Memory B cell (primary cell): ENCODE data around the gene SDCCAG8.
A peak's percentile ranks its signal among the peaks of the same experiment; 100 is the strongest.

ENCODE experiments used
- ATAC-seq: fragments of 150-1000 bp; cut with Tn5 transposase; 2 replicates; pipeline ENCODE4 v1.10.0; 2021; ENCODE audit warnings: low read depth, mild to moderate bottlenecking, moderate library complexity
- DNase-seq, 2 donors: peaks; one replicate each; pipeline ENCODE4 v3.0.0; 2022; ENCODE audit warnings: low spot score in 2 of 2
- H3K27ac Mint-ChIP-seq: one replicate; pipeline ENCODE4 v1.8.0; 2022; ENCODE audit warnings: mild to moderate bottlenecking, moderate library complexity, mixed read lengths
- H3K27me3 Mint-ChIP-seq: one replicate; pipeline ENCODE4 v1.8.0; 2022; ENCODE audit warnings: mixed read lengths
- H3K36me3 Mint-ChIP-seq: one replicate; pipeline ENCODE4 v1.8.0; 2022; ENCODE audit warnings: mild to moderate bottlenecking, mixed read lengths
- H3K4me1 Mint-ChIP-seq: one replicate; pipeline ENCODE4 v1.8.0; 2022; ENCODE audit warnings: mixed read lengths
- H3K4me3 Mint-ChIP-seq: one replicate; pipeline ENCODE4 v1.8.0; 2022; ENCODE audit warnings: mild to moderate bottlenecking, moderate library complexity, mixed read lengths
- H3K9me3 Mint-ChIP-seq: one replicate; pipeline ENCODE4 v1.8.0; 2022; ENCODE audit warnings: mixed read lengths

Gene SDCCAG8

GRCh38 chr1:243471754-243472745 lies 216.2 kb downstream of the SDCCAG8 start:
- H3K4me1 Mint-ChIP-seq: peaks cover 4% of the 10 kb centered on the region
- no peak overlapping the region for H3K4me3 Mint-ChIP-seq
- no peak overlapping the region for H3K27ac Mint-ChIP-seq
- DNase-seq (no peak), ATAC-seq (peak; percentile 21)
- H3K27me3 Mint-ChIP-seq: no peaks in the 10 kb centered on the region
- peaks cover 22% of the 10 kb centered on the region for H3K36me3 Mint-ChIP-seq
- no peaks in the 10 kb centered on the region for H3K9me3 Mint-ChIP-seq

DNA sequence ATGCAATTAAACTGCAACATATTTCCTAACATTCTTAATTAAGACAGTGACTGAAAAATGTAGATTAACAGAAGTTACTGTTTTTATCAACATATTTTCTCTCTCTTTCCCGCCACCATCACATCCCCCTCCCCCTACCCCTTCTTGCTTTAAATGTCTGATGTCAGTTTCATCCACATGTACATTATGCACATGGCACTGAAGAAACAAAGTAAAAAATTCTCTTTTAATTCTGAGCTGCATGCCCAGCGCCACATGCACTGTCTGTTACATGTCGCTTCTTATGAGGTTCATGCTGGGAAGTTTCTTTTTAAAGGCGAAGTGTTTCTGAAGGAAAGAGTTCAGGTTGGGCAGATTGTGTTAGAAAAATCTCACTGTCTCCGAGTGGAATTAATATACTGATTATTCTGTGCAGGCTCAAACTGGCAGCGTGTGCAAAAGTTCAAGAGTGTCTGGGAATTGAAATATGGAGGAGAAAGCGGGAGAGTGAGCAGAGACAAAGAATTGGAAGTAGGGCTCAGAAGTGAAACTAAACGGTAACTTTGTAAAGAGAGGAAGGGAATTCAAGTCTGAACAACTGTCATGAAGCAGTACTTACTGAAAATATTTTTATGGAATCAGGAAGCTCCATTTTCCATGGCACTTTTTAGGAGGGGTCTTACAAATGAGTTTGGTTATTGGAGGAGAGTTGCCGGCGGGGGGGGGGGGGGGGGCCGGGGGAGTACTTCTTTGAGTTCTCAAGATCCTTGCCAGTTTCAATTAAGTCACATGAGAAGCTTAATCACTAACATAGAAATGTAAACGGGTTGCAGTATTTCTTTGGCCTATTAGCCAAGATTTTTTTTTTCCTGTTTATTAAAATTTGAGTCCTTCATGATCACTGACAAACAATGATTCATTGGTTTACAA lies 217.6 kb downstream of the SDCCAG8 start:
- no peak for DNase-seq
- peaks cover 22% of the 10 kb centered on the region for H3K36me3 Mint-ChIP-seq
- no peak for ATAC-seq
- H3K27ac Mint-ChIP-seq: no peak overlapping the region
- no peaks in the 10 kb centered on the region for H3K27me3 Mint-ChIP-seq
- H3K9me3 Mint-ChIP-seq: no peaks in the 10 kb centered on the region
- H3K4me1 Mint-ChIP-seq: peaks cover 6% of the 10 kb centered on the region
- H3K4me3 Mint-ChIP-seq: peak overlapping the region; percentile 49

DNA sequence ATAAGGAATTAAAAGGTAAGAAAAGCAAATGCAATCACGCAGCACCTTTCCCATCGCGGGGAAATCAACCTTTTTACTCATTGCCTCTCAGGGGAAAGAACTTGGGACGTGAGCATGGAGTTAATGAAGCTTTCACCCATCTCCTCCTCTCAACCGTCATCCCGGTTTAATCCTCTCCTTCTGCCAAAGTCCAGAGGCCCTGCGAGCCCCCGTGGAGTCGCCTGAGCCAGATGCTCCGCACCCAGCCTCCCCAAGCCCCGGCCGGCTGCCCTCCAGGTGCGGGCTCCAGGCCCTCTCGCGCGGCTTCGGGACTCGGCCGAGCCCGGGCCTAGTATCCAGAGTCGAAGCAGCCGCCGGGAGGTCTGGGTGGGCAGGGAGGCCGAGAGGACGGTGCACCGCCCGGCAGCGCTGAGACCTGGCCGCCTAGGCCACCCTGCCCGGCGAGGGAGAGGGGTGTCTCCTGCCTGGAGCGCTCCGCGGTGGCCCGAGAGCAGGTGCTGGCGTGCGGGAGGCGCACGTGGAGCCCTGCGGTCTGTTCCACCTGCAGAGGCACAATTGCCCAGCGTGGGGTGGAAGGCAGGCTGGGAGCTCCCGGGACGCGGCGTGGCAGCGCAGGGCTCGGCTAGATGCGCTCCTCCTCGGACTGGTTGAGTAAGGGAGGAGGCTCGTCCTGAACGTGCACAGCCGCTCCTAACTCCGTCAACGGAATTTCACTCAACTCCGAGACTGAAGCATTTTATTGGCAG lies 218.5 kb downstream of the SDCCAG8 start:
- no peak overlapping the region for H3K27ac Mint-ChIP-seq
- ATAC-seq: no peak
- H3K4me1 Mint-ChIP-seq: peaks cover 6% of the 10 kb centered on the region
- H3K9me3 Mint-ChIP-seq: no peaks in the 10 kb centered on the region
- DNase-seq: no peak
- peaks cover 22% of the 10 kb centered on the region for H3K36me3 Mint-ChIP-seq
- no peaks in the 10 kb centered on the region for H3K27me3 Mint-ChIP-seq
- no peak overlapping the region for H3K4me3 Mint-ChIP-seq

- Mint-ChIP-seq H3K4me3 (no peak overlapping the region), H3K9me3 (peaks cover 1% of the 10 kb centered on the region), H3K36me3 (peaks cover 22% of the 10 kb centered on the region), H3K4me1 (peaks cover 7% of the 10 kb centered on the region), H3K27ac (no peak overlapping the region), H3K27me3 (peaks cover 1% of the 10 kb centered on the region)
- ATAC-seq (no peak), DNase-seq (no peak)
These were observed 219.1 kb downstream of the SDCCAG8 start for GRCh38 chr1:243474906-243475305.

DNA sequence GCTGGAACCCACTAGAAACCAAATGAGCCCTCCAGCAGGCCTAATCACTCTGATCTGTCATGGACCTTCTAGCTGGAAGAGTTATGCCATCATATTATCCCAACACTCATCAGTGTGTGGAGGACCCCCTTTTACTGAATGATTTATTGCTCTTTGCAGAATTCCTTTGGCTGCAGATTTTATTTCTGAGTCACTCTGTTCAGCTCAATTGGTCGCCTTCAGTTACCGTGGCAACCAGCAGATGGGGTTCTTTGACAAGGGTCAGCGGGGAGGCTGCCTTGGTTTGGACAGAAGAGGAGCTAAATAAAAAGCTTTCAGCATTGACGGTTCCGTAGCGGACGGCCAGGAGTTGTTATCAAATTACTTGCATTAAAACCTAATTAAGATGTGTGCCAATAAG lies 220.1 kb downstream of the SDCCAG8 start:
- Mint-ChIP-seq H3K27ac (no peak overlapping the region), H3K4me1 (peaks cover 10% of the 10 kb centered on the region), H3K36me3 (peaks cover 24% of the 10 kb centered on the region), H3K27me3 (peaks cover 3% of the 10 kb centered on the region), H3K9me3 (peaks cover 3% of the 10 kb centered on the region), H3K4me3 (no peak overlapping the region)
- DNase-seq (no peak), ATAC-seq (no peak)

GRCh38 chr1:243477731-243478290 lies 222.0 kb downstream of the SDCCAG8 start:
- DNase-seq (no peak), ATAC-seq (no peak)
- peaks cover 26% of the 10 kb centered on the region for H3K36me3 Mint-ChIP-seq
- peaks cover 3% of the 10 kb centered on the region for H3K27me3 Mint-ChIP-seq
- peaks cover 3% of the 10 kb centered on the region for H3K9me3 Mint-ChIP-seq
- no peak overlapping the region for H3K27ac Mint-ChIP-seq
- H3K4me3 Mint-ChIP-seq: no peak overlapping the region
- H3K4me1 Mint-ChIP-seq: peaks cover 17% of the 10 kb centered on the region

DNA sequence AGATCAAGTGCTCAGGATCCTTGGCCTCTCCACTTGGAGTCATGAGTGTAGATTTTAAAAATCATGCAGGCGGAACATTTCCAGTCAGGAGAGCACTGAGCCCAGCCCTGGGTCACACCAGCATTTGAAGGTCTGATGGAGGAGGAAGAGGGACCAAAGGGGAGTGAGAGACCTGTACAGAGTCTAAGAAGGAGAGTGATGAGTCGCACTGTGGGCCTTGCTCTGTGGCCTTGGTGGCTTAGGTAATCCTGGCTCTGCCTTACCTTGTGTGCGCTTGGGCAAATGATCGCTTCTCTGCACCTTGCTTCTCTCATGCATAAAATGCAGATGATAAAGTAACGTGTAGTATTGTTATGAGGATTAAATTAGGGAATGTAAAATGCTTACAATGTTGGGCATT lies 225.3 kb downstream of the SDCCAG8 start:
- Mint-ChIP-seq H3K4me3 (no peak overlapping the region), H3K36me3 (peaks cover 13% of the 10 kb centered on the region), H3K9me3 (peaks cover 3% of the 10 kb centered on the region), H3K4me1 (peaks cover 24% of the 10 kb centered on the region), H3K27ac (no peak overlapping the region), H3K27me3 (peaks cover 3% of the 10 kb centered on the region)
- DNase-seq (no peak), ATAC-seq (no peak)

DNA sequence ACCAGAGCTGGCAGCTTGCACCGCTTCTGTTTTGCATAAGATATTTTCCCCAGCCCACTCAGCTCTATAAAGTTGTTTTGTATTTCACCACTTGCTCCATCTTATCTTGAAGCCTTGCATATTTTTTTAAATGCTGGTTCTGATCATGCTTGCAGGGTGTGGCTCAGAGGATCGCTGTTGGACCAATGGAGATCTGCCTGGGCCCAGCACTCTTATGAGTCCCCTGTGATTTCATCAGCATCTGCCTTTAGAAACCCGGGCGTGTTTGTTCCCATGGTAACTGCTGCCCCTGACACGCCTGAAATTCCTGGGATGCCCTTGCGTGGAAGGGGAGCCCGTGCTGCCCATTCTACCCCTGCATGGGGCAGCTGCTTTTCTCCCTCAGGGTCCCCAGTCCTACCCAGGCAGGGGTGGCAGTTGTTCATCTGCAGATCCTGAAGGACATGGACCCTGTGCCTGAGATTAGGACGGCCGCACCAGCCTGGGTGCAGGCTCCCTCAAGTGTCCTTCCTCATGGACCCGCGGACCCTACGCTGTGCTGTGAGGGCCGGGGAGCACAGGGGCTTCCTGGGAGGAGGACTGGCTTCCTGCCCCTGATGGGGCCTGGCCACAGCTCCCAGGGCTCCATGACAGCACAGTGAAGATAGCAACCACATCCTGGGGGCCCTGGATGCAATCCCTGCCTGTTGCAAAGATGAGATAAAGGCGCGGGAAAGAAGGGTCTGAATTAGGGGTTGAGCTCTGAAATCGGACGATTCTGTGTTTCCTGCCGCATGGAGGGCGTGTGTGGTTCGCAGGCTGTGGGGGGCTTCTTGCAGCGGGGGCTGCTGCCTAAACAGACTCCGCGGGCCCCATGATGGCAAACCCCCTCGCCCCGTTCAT lies 226.5 kb downstream of the SDCCAG8 start:
- peaks cover 8% of the 10 kb centered on the region for H3K36me3 Mint-ChIP-seq
- H3K27ac Mint-ChIP-seq: peak overlapping the region; percentile 60
- H3K27me3 Mint-ChIP-seq: peaks cover 3% of the 10 kb centered on the region
- H3K9me3 Mint-ChIP-seq: peaks cover 3% of the 10 kb centered on the region
- no peak for DNase-seq
- peak; percentile 14 for ATAC-seq
- peak overlapping the region; percentile 77 for H3K4me3 Mint-ChIP-seq
- H3K4me1 Mint-ChIP-seq: peaks cover 24% of the 10 kb centered on the region

GRCh38 chr1:243483071-243483771 lies 227.4 kb downstream of the SDCCAG8 start:
- peaks cover 3% of the 10 kb centered on the region for H3K27me3 Mint-ChIP-seq
- H3K4me1 Mint-ChIP-seq: peaks cover 24% of the 10 kb centered on the region
- ATAC-seq (peak; percentile 54), DNase-seq (no peak)
- H3K27ac Mint-ChIP-seq: peak overlapping the region; percentile 69
- H3K9me3 Mint-ChIP-seq: peaks cover 3% of the 10 kb centered on the region
- peak overlapping the region; percentile 77 for H3K4me3 Mint-ChIP-seq
- H3K36me3 Mint-ChIP-seq: peaks cover 8% of the 10 kb centered on the region

GRCh38 chr1:243483952-243484351 lies 228.1 kb downstream of the SDCCAG8 start:
- peaks cover 3% of the 10 kb centered on the region for H3K27me3 Mint-ChIP-seq
- H3K27ac Mint-ChIP-seq: peak overlapping the region; percentile 69
- peaks cover 3% of the 10 kb centered on the region for H3K9me3 Mint-ChIP-seq
- peak overlapping the region; percentile 77 for H3K4me3 Mint-ChIP-seq
- H3K36me3 Mint-ChIP-seq: peaks cover 8% of the 10 kb centered on the region
- DNase-seq (no peak), ATAC-seq (no peak)
- H3K4me1 Mint-ChIP-seq: peaks cover 22% of the 10 kb centered on the region

DNA sequence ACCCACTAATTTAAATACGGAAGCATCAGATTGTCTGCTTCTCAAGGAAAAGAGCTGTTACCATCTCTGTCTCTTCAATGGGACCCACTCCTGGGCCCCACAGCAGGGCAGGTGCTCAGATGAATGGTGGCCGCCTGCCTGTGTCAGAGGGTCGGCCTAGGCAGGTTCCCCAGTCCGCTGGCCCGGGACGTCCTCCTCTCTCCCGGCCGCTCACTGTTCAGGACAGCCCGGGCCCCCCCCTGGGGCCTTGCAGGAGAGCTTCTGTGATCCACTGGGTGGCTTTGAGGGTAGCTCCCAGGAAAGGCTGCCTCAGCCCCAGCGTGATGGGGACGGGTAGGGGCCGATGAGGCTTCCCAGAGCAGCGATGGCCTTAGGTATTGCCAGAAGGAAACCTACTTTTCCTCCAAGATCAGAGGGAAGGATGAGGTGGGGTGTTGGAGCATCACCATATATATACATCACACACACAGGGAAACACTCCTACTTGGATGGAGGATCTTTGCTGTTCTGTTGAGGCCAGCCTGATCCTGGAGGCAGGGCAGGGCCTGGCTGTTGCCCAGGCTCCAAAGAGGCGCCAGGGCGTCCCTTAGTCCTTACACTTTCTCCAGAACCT lies 231.3 kb downstream of the SDCCAG8 start:
- H3K4me1 Mint-ChIP-seq: peaks cover 12% of the 10 kb centered on the region
- H3K27ac Mint-ChIP-seq: no peak overlapping the region
- H3K4me3 Mint-ChIP-seq: no peak overlapping the region
- H3K36me3 Mint-ChIP-seq: peaks cover 7% of the 10 kb centered on the region
- ATAC-seq: no peak
- DNase-seq: no peak
- no peaks in the 10 kb centered on the region for H3K27me3 Mint-ChIP-seq
- no peaks in the 10 kb centered on the region for H3K9me3 Mint-ChIP-seq
